Esophagus muscularis mucosa (tissue), 4 donors: Measurements from ENCODE around the gene PRKN. TPM values are rescaled to one million over a fixed set of nuclear protein-coding genes. Genes with fewer than 3 reads are reported as not detected.

Experiments
- DNase-seq: peaks from one replicate; pipeline ENCODE4 v3.0.0-alpha.2; 2017; ENCODE audit errors: extremely low spot score
- H3K27ac ChIP-seq, 4 donors: fragments of 200-600 bp; sonication (generic); replicated peaks in 1 of 4; 1 replicate in 3 of 4; 2 replicates in 1 of 4; pipeline ENCODE4 v1.5.1; 2016 to 2019; ENCODE audit warnings: mild to moderate bottlenecking in 1 of 4
- H3K27me3 ChIP-seq, 4 donors: fragments of 200-600 bp; sonication (generic); one replicate each; pipeline versions ENCODE4 v1.5.1 to v1.6.0; 2016 to 2019
- H3K36me3 ChIP-seq, 4 donors: fragments of 200-600 bp; sonication (generic); one replicate each; pipeline ENCODE4 v1.5.1; 2016 to 2019
- H3K4me1 ChIP-seq, 4 donors: fragments of 200-600 bp; sonication (generic); one replicate each; pipeline ENCODE4 v1.5.1; 2016 to 2019
- H3K4me3 ChIP-seq, 4 donors: fragments of 200-600 bp; sonication (generic); 1 replicate in 2 of 4; 2 replicates in 2 of 4; pipeline ENCODE4 v1.5.1; 2016 to 2019; ENCODE audit warnings: mild to moderate bottlenecking in 4 of 4, moderate library complexity in 1 of 4
- H3K9me3 ChIP-seq, 4 donors: fragments of 200-600 bp; sonication (generic); 1 replicate in 3 of 4; 2 replicates in 1 of 4; pipeline ENCODE4 v1.5.1; 2016 to 2019
- CTCF ChIP-seq, 3 experiments: fragments of 200-600 bp in 2 of 3; fragments of 450-650 bp in 1 of 3; sonication (generic) in 2 of 3; IDR thresholded peaks; one replicate each; pipeline ENCODE4 v1.5.1; 2017 to 2019; ENCODE audit warnings: antibody characterized with exemption in 3 of 3, mild to moderate bottlenecking in 2 of 3, moderate library complexity in 1 of 3
- EP300 ChIP-seq: sonication (generic); formaldehyde crosslinking; IDR thresholded peaks from one replicate; pipeline ENCODE4 v1.6.1; 2017; ENCODE audit warnings: antibody characterized with exemption
- POLR2A ChIP-seq: fragments of 450-650 bp; IDR thresholded peaks from one replicate; pipeline ENCODE4 v1.6.1; 2017; ENCODE audit warnings: antibody characterized with exemption, moderate library complexity, mild to moderate bottlenecking, low read depth
- POLR2AphosphoS5 ChIP-seq, 2 donors: sonication (generic); formaldehyde crosslinking; IDR thresholded peaks; one replicate each; pipeline ENCODE4 v1.6.1; 2017; ENCODE audit warnings: antibody characterized with exemption in 2 of 2
- WGBS: methylation state at CpG from one replicate; pipeline ENCODE4 v1.1.5; 2018; 5-methylcytosine and 5-hydroxymethylcytosine counted together
- intact Hi-C: fragments of 100-400 bp; cut with DNase I; formaldehyde crosslinking; loops from one replicate; pipeline ENCODE4 v1.15.1; 2023
- total RNA-seq, 4 donors: library from RNA; depleted of rRNA; stranded (reverse); fragments of >200 nt; gene quantifications; one replicate each; pipeline versions ENCODE4 v1.1.0 to v1.2.1, GENCODE V29; 2016

PRKN gene
- total RNA-seq, 4 donors from 2014 or later: 9.6 to 14.5 (median 10.8) TPM

GRCh38 chr6:162670345-162670744, 57.2 kb downstream of the PRKN start:
- no peaks in the 10 kb centered on the region for H3K27me3 ChIP-seq
- H3K9me3 ChIP-seq: no peaks in the 10 kb centered on the region
- no peaks in the 10 kb centered on the region for H3K4me1 ChIP-seq
- H3K36me3 ChIP-seq: no peaks in the 10 kb centered on the region
- no peak overlapping the region for H3K4me3 ChIP-seq
- H3K27ac ChIP-seq: no peak overlapping the region
- TF ChIP-seq CTCF (IDR thresholded peaks at IDR 0.05) (no peak), POLR2A (no peak), POLR2AphosphoS5 (IDR thresholded peaks at IDR 0.05) (no peak)
- intact Hi-C loops: no loop called here
- DNase-seq: no peak
- 94% methylated on average over 3 of the region's 3 CpGs for WGBS

- Histone ChIP-seq H3K27ac (no peak overlapping the region), H3K27me3 (no peaks in the 10 kb centered on the region), H3K9me3 (no peaks in the 10 kb centered on the region), H3K4me3 (no peak overlapping the region), H3K36me3 (no peaks in the 10 kb centered on the region), H3K4me1 (no peaks in the 10 kb centered on the region)
- WGBS: 82% methylated on average over 2 of the region's 2 CpGs
- DNase-seq: no peak
- intact Hi-C loops: no loop called here
- TF ChIP-seq POLR2A (no peak), CTCF (IDR thresholded peaks at IDR 0.05) (no peak), POLR2AphosphoS5 (IDR thresholded peaks at IDR 0.05) (no peak), EP300 (no peak)
These were observed 61.3 kb downstream of the PRKN start for GRCh38 chr6:162666246-162666645.

GRCh38 chr6:162653808-162654207, 73.8 kb downstream of the PRKN start:
- intact Hi-C loops: no loop called here
- Histone ChIP-seq H3K4me1 (no peaks in the 10 kb centered on the region), H3K9me3 (no peaks in the 10 kb centered on the region), H3K27me3 (no peaks in the 10 kb centered on the region), H3K36me3 (no peaks in the 10 kb centered on the region), H3K27ac (no peak overlapping the region), H3K4me3 (no peak overlapping the region)
- no peak for DNase-seq
- 84% methylated on average over 2 of the region's 2 CpGs for WGBS
- TF ChIP-seq POLR2AphosphoS5 (IDR thresholded peaks at IDR 0.05) (no peak), EP300 (no peak), POLR2A (no peak), CTCF (IDR thresholded peaks at IDR 0.05) (no peak)

GRCh38 chr6:162651505-162651904, 76.1 kb downstream of the PRKN start:
- DNase-seq: no peak
- H3K27me3 ChIP-seq: no peaks in the 10 kb centered on the region
- H3K4me1 ChIP-seq: no peaks in the 10 kb centered on the region
- H3K9me3 ChIP-seq: no peaks in the 10 kb centered on the region
- TF ChIP-seq CTCF (IDR thresholded peaks at IDR 0.05): no peak
- WGBS: 91% methylated on average over 3 of the region's 3 CpGs
- H3K27ac ChIP-seq: no peak overlapping the region
- H3K36me3 ChIP-seq: no peaks in the 10 kb centered on the region
- H3K4me3 ChIP-seq: no peak overlapping the region
- intact Hi-C loops: no loop called here

GRCh38 chr6:162649271-162649670, 78.3 kb downstream of the PRKN start:
- no peak overlapping the region for H3K27ac ChIP-seq
- H3K9me3 ChIP-seq: no peaks in the 10 kb centered on the region
- H3K27me3 ChIP-seq: no peaks in the 10 kb centered on the region
- H3K36me3 ChIP-seq: no peaks in the 10 kb centered on the region
- intact Hi-C loops: no loop called here
- no peak overlapping the region for H3K4me3 ChIP-seq
- no peaks in the 10 kb centered on the region for H3K4me1 ChIP-seq
- WGBS: 88% methylated on average over 3 of the region's 3 CpGs
- no peak for DNase-seq
- TF ChIP-seq EP300 (no peak), POLR2A (no peak), CTCF (IDR thresholded peaks at IDR 0.05) (no peak), POLR2AphosphoS5 (IDR thresholded peaks at IDR 0.05) (no peak)
